ENCODE data around the gene LGR4.
A peak's percentile ranks its signal among the peaks of the same experiment; 100 is the strongest.

The LGR4 gene

DNA sequence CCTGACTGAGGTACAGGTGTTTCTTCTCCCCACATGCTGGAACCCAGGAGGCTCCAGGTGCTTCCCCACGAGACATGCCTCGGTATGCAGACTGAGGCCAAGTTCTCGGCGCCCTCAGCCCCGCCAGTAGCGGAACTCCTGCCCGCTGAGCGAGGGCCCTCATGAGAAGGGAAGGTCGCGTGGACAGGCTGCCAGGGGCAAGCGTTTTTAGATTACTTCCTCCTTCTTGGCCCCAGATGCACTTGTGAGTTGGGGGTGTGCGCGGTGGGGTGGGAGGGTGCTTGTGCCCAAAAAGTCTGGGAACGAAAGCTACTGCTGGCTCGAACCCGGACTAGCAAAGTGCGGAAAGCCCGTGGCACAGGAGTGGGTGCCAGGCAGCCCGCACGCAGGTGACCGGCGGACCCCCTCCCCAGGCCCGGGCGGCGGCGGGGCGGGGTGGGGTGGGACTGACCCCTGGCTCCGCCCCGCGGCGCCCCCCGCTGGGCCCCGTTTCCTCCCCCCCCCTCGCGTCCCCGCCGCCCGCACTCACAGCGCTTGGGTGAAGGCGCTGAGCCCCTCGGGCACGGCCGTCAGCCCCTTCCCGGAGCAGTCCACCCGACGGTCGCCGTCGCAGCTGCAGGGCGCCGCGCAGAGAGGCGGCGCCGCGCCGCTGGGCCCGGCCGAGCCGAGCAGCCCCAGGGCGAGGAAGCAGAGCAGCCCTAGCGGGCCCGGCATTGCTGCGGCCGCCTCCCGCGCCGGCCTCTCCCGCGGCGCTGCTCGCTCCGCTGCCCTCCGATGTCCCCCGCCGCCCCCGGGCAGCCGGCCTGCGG is 797 bp downstream of the LGR4 start:
- Histone ChIP-seq H3K9ac (ENCODE audit: low read depth, low read length) (peak overlapping the region; percentile 96), H3K4me1 (ENCODE audit: insufficient read depth, low read length) (peaks cover 20% of the 10 kb centered on the region), H3K36me3 (ENCODE audit: insufficient read depth, low read length) (no peaks in the 10 kb centered on the region), H3K9me3 (ENCODE audit: control insufficient read depth, insufficient read depth, low read length) (no peaks in the 10 kb centered on the region)

DNA sequence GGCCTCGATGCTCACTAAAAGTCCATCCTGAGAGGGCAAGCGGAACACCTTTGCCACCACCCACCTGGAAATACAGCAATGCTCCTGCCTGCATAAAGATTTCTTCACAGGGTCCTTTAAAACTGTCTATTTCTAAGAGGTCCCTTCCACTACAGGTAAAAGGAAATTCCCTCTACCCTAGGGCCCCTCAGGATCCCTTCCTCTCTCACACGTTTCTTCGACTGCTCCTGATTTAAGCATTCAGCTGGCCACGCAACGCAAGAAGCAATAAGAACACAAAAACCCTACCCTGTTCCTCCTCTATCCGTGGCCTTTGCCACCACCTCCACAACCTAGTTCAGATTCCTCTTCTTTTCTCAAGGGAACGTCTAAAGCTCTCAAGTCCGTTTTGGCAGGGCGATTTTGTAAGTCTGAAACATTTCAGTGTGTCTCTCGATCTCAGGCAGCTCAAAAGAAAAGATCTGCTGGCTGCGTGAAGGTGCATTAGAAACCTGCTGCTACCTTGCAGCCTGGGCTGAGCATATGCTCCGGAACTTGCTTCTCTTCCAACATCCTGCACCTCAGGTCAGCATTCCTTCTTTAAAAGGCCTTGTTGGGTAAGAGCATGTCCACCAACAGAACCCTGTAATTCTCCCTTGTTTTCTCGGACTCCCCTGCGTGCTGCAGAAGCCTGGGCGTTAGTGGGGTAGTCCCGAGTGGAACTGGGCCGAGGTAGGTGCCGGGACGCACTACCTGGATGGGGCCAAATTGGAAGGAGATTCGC is 1.6 kb downstream of the LGR4 start:
- Histone ChIP-seq H3K9ac (ENCODE audit: low read depth, low read length) (peak overlapping the region; percentile 87), H3K9me3 (ENCODE audit: control insufficient read depth, insufficient read depth, low read length) (no peaks in the 10 kb centered on the region), H3K4me1 (ENCODE audit: insufficient read depth, low read length) (peaks cover 20% of the 10 kb centered on the region), H3K36me3 (ENCODE audit: insufficient read depth, low read length) (no peaks in the 10 kb centered on the region)

GRCh38 chr11:27470166-27470565 is 2.4 kb downstream of the LGR4 start:
- Histone ChIP-seq H3K9me3 (ENCODE audit: control insufficient read depth, insufficient read depth, low read length) (no peaks in the 10 kb centered on the region), H3K9ac (ENCODE audit: low read depth, low read length) (peak overlapping the region; percentile 87; the same call in 1 of the 2 replicates), H3K4me1 (ENCODE audit: insufficient read depth, low read length) (peaks cover 21% of the 10 kb centered on the region), H3K36me3 (ENCODE audit: insufficient read depth, low read length) (no peaks in the 10 kb centered on the region)

- peak overlapping the region; percentile 32; the same call in 1 of the 2 replicates for H3K9ac ChIP-seq (ENCODE audit: low read depth, low read length)
- H3K9me3 ChIP-seq (ENCODE audit: control insufficient read depth, insufficient read depth, low read length), result no peaks in the 10 kb centered on the region
- peaks cover 27% of the 10 kb centered on the region for H3K4me1 ChIP-seq (ENCODE audit: insufficient read depth, low read length)
- no peaks in the 10 kb centered on the region for H3K36me3 ChIP-seq (ENCODE audit: insufficient read depth, low read length)
Observed at GRCh38 chr11:27468995-27469695, 3.4 kb downstream of the LGR4 start.

- Histone ChIP-seq H3K36me3 (ENCODE audit: insufficient read depth, low read length) (no peaks in the 10 kb centered on the region; the same call in 1 of the 2 replicates), H3K9me3 (ENCODE audit: control insufficient read depth, insufficient read depth, low read length) (no peaks in the 10 kb centered on the region), H3K4me1 (ENCODE audit: insufficient read depth, low read length) (peaks cover 30% of the 10 kb centered on the region), H3K9ac (ENCODE audit: low read depth, low read length) (0 out of 2 replicates have a peak overlapping the region, but pooled peaks have one; percentile 5)
Observed at GRCh38 chr11:27468209-27468994, 4.2 kb downstream of the LGR4 start.

- no peak overlapping the region for H3K9ac ChIP-seq (ENCODE audit: low read depth, low read length)
- H3K36me3 ChIP-seq (ENCODE audit: insufficient read depth, low read length), result no peaks in the 10 kb centered on the region; the same call in 1 of the 2 replicates
- H3K9me3 ChIP-seq (ENCODE audit: control insufficient read depth, insufficient read depth, low read length), result no peaks in the 10 kb centered on the region
- H3K4me1 ChIP-seq (ENCODE audit: insufficient read depth, low read length), result peaks cover 29% of the 10 kb centered on the region
Observed at GRCh38 chr11:27467181-27467913, 5.2 kb downstream of the LGR4 start.

- peaks cover 29% of the 10 kb centered on the region for H3K4me1 ChIP-seq (ENCODE audit: insufficient read depth, low read length)
Observed at GRCh38 chr11:27466363-27466762, 6.2 kb downstream of the LGR4 start.

GRCh38 chr11:27465629-27466028 is 7.0 kb downstream of the LGR4 start:
- Histone ChIP-seq H3K9ac (ENCODE audit: low read depth, low read length) (no peak overlapping the region), H3K4me1 (ENCODE audit: insufficient read depth, low read length) (peaks cover 32% of the 10 kb centered on the region), H3K9me3 (ENCODE audit: control insufficient read depth, insufficient read depth, low read length) (no peaks in the 10 kb centered on the region), H3K36me3 (ENCODE audit: insufficient read depth, low read length) (no peaks in the 10 kb centered on the region; the same call in 1 of the 2 replicates)

More at GRCh38 chr11:27466363-27466762, 6.2 kb downstream of the LGR4 start:
- no peaks in the 10 kb centered on the region for H3K9me3 ChIP-seq (ENCODE audit: control insufficient read depth, insufficient read depth, low read length)
- no peak overlapping the region for H3K9ac ChIP-seq (ENCODE audit: low read depth, low read length)
- no peaks in the 10 kb centered on the region; the same call in 1 of the 2 replicates for H3K36me3 ChIP-seq (ENCODE audit: insufficient read depth, low read length)

DNA sequence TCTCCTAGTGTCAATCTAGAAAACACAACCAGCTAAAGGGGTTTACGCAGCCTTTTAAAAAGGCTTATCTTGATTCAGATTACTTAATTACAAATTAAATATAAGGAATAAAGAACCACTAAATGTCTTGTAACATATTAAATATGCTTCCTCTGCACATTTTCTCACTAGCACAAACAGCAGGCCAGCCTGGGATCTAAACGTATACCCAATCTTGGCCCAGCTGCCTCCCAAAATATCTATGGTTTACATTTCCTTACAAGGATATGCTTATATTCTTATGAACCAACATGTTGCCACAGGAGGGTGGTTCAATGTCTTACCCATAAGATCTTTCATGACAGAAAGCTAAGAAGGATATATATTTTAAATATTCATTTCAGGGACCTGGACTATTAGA is 7.7 kb downstream of the LGR4 start:
- Histone ChIP-seq H3K9me3 (ENCODE audit: control insufficient read depth, insufficient read depth, low read length) (no peaks in the 10 kb centered on the region), H3K4me1 (ENCODE audit: insufficient read depth, low read length) (peaks cover 39% of the 10 kb centered on the region), H3K9ac (ENCODE audit: low read depth, low read length) (no peak overlapping the region), H3K36me3 (ENCODE audit: insufficient read depth, low read length) (no peaks in the 10 kb centered on the region; the same call in 1 of the 2 replicates)

DNA sequence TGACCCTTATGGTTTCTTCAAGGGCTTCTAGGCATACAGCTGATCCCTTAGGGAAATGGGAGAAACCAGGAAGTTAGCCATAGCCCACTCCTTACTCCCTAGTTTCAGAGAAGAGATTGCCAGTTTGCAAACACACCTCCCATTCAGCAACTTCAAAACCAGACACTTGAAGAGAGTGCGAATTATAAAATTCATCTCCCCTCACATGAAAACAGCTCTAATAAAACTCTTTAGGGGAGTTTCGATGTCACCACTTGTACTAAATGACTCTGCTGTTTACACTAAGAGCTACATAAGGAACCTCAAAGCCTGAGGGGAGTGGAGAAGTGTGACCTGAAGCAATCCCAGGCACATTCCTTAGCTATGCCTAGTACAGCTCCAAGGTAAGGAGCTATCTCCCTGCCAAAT is 8.3 kb downstream of the LGR4 start:
- H3K9me3 ChIP-seq (ENCODE audit: control insufficient read depth, insufficient read depth, low read length), result no peaks in the 10 kb centered on the region
- H3K36me3 ChIP-seq (ENCODE audit: insufficient read depth, low read length), result no peaks in the 10 kb centered on the region; the same call in 1 of the 2 replicates
- H3K4me1 ChIP-seq (ENCODE audit: insufficient read depth, low read length), result peaks cover 36% of the 10 kb centered on the region
- no peak overlapping the region for H3K9ac ChIP-seq (ENCODE audit: low read depth, low read length)

- Histone ChIP-seq H3K36me3 (ENCODE audit: insufficient read depth, low read length) (no peaks in the 10 kb centered on the region; the same call in 1 of the 2 replicates), H3K9me3 (ENCODE audit: control insufficient read depth, insufficient read depth, low read length) (no peaks in the 10 kb centered on the region), H3K9ac (ENCODE audit: low read depth, low read length) (no peak overlapping the region), H3K4me1 (ENCODE audit: insufficient read depth, low read length) (peaks cover 28% of the 10 kb centered on the region)
Observed at GRCh38 chr11:27462543-27462942, 10.0 kb downstream of the LGR4 start.

DNA sequence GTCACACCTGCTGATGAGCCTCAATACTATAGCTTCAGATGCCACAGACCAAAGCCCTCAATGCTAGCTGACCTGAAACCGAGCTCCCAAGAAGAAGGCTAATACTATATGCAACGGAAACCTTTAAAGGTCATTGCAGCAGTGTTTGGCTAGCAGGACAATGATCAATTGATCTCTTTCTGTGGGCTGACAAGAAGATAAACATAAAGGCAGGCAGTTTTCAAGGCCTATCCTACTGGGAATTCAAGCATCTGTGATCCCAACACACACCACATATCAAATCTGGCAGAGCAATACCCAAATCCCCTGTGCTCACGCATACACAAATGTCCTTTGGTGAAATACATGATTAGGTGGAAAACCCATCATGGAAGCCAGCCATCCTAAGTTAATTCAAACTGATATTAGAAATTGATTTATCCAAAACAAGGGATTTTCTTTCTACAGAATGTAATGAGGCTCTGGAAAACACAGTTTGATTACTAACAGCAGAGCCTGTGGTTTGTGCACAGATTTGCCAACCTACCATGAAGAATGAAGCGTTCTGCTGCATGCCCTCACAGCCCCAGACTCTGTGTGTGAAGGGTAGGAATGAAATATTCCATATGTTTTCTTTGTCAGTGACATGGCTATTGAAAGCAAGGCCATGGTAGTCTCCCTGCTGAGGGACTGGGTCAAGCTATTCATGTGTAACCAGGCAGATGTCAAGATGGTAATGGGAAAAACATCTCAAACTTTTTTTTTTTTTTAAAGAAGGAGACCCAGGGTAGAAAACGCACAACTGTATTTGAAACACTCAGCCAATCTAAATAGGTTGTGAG is 12.2 kb downstream of the LGR4 start:
- peaks cover 32% of the 10 kb centered on the region for H3K4me1 ChIP-seq (ENCODE audit: insufficient read depth, low read length)
- H3K36me3 ChIP-seq (ENCODE audit: insufficient read depth, low read length), result no peaks in the 10 kb centered on the region; the same call in 1 of the 2 replicates
- H3K9me3 ChIP-seq (ENCODE audit: control insufficient read depth, insufficient read depth, low read length), result no peaks in the 10 kb centered on the region
- no peak overlapping the region for H3K9ac ChIP-seq (ENCODE audit: low read depth, low read length)
